Activated CD4-positive, alpha-beta T cell treated with anti-CD3 and anti-CD28 coated beads, Interleukin-2, amount 10 ng/mL, durations not matched to agents 7 days and 5 days (primary cell): ENCODE results near the gene ACSM2B. TPM values are rescaled to one million over a fixed set of nuclear protein-coding genes. Genes with fewer than 3 reads are reported as not detected.
"Not testable (repeated sequence)": the region's sequence is repeated elsewhere in the genome, so short reads cannot be mapped to it uniquely, and the experiment has no call there.

Source experiments
- CTCF ChIA-PET: fragments of 350-600 bp; sonication (Branson Sonifier 250); formaldehyde crosslinking; loops from one replicate; lab custom pipeline; 2021; ENCODE audit warnings: antibody characterized with exemption; lab: Charles Lee
- POLR2A ChIA-PET: fragments of 350-600 bp; sonication (Branson Sonifier 250); formaldehyde crosslinking; loops from one replicate; lab custom pipeline; 2021; ENCODE audit warnings: antibody characterized with exemption; lab: Charles Lee
- DNase-seq: peaks from one replicate; pipeline ENCODE4 v3.0.0-alpha.2; 2020
- H3K27ac Mint-ChIP-seq: one replicate; pipeline ENCODE4 v1.8.0; 2021; ENCODE audit warnings: mild to moderate bottlenecking, moderate library complexity, mixed read lengths
- H3K27me3 Mint-ChIP-seq: one replicate; pipeline ENCODE4 v1.8.0; 2021; ENCODE audit warnings: mixed read lengths
- H3K36me3 Mint-ChIP-seq: one replicate; pipeline ENCODE4 v1.8.0; 2021; ENCODE audit warnings: low read depth, mixed read lengths
- H3K4me1 Mint-ChIP-seq: one replicate; pipeline ENCODE4 v1.8.0; 2021; ENCODE audit warnings: mixed read lengths
- H3K4me3 Mint-ChIP-seq: one replicate; pipeline ENCODE4 v1.8.0; 2021; ENCODE audit warnings: mild to moderate bottlenecking, moderate library complexity, mixed read lengths
- H3K9me3 Mint-ChIP-seq: one replicate; pipeline ENCODE4 v1.8.0; 2021; ENCODE audit warnings: mixed read lengths
- total RNA-seq, 2 experiments: library from RNA; stranded (reverse); gene quantifications; one replicate each; pipeline ENCODE4 v1.2.3, GENCODE V29; 2021

The ACSM2B gene
- total RNA-seq, 2 experiments from 2014 or later, result not detected

DNA sequence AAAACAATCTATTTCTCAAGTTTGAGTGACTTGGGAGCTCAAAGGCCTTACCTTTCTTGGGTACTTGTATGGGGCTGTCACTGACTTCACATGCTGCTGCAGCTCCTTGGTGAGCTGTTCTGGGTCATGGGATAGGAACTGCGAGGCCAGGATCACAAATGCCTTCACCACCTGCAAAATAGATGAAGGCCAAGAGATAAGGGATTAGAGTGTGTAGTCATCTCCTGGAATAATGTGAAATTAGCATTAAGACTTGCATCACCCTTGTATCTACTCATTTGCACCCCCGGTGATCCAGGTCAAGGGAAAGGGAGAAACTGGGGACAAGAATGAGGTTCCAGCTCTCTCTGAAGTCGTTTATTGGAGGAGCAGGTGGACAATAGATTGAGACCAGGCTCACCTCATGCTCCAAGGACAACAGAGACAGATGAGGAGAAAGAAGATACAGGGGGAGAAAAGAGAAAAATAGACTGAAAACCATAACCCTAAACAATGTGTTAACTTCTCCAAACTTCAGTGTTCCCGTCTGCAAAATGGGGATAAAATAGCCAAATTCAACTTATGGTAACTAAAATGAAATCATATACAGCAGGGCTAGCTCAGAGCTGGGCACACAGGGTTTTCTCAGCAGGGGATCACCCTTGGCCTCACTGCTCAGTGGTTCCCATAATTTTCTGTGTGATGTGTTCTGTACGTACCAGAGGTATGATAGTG, 35.4 kb downstream of the ACSM2B start:
- POLR2A ChIA-PET, CTCF ChIA-PET, DNase-seq, H3K4me1 Mint-ChIP-seq, H3K27ac Mint-ChIP-seq, H3K27me3 Mint-ChIP-seq, H3K4me3 Mint-ChIP-seq, H3K36me3 Mint-ChIP-seq, H3K9me3 Mint-ChIP-seq: not testable (repeated sequence)

- Mint-ChIP-seq H3K4me1 (no peaks in the 10 kb centered on the region), H3K36me3 (no peaks in the 10 kb centered on the region), H3K4me3 (no peak overlapping the region), H3K9me3 (no peaks in the 10 kb centered on the region), H3K27ac (no peak overlapping the region), H3K27me3 (peaks cover 1% of the 10 kb centered on the region)
- POLR2A ChIA-PET, result no interaction called here
- CTCF ChIA-PET, result no interaction called here
- no peak for DNase-seq
Measured at GRCh38 chr16:20538687-20539086, 37.5 kb downstream of the ACSM2B start.

DNA sequence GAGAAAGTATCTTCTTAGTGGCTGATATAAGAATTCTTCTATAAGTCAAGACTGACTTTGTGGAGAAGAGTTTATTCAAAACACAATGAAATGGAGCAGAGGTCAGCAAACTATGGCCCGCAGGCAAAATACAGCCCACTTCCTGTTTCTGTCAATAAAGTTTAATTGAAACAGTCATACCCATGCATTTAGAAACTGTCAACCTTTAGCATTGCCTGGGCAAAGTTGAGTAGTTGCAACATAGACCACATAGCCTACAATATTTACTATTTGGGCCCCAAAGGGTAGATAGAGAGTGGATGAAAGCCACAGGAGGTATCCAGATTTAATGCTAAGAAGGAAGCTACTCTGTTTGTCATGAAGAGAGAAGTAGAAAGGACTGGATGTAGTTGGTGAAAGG, 38.0 kb downstream of the ACSM2B start:
- Mint-ChIP-seq H3K27ac (no peak overlapping the region), H3K4me1 (no peaks in the 10 kb centered on the region), H3K36me3 (no peaks in the 10 kb centered on the region), H3K9me3 (no peaks in the 10 kb centered on the region), H3K4me3 (no peak overlapping the region), H3K27me3 (peaks cover 1% of the 10 kb centered on the region)
- POLR2A ChIA-PET, result no interaction called here
- CTCF ChIA-PET, result no interaction called here
- no peak for DNase-seq

DNA sequence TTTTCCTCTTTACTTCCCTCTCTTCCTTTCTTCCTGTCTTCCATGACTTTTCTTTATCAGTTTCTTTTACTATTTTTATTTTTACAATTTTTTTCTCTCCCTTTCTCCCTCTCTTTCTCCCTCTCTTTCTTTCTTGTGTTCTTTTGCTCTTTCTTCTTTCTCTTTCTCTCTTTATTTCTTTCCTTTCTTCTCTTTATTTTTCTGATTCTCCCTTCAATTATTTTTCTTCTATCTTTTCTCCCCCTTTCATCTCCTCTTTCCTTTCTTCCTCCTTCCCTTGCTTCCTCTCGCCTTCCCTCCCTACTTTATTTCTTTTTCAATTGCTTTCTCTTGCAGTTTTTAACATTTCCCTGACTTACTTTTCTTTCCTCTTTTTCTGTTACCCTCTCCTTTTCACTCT, 39.5 kb downstream of the ACSM2B start:
- H3K27me3 Mint-ChIP-seq, H3K4me3 Mint-ChIP-seq, H3K9me3 Mint-ChIP-seq, H3K36me3 Mint-ChIP-seq, DNase-seq, H3K4me1 Mint-ChIP-seq, H3K27ac Mint-ChIP-seq, POLR2A ChIA-PET, CTCF ChIA-PET: not testable (repeated sequence)

GRCh38 chr16:20532284-20532792, 43.8 kb downstream of the ACSM2B start:
- H3K27ac Mint-ChIP-seq, H3K36me3 Mint-ChIP-seq, H3K9me3 Mint-ChIP-seq, H3K27me3 Mint-ChIP-seq, DNase-seq, H3K4me3 Mint-ChIP-seq, H3K4me1 Mint-ChIP-seq, CTCF ChIA-PET, POLR2A ChIA-PET: not testable (repeated sequence)

- H3K9me3 Mint-ChIP-seq, H3K27me3 Mint-ChIP-seq, DNase-seq, H3K4me1 Mint-ChIP-seq, CTCF ChIA-PET, H3K4me3 Mint-ChIP-seq, POLR2A ChIA-PET, H3K27ac Mint-ChIP-seq, H3K36me3 Mint-ChIP-seq: not testable (repeated sequence)
Measured at GRCh38 chr16:20531795-20532194, 44.4 kb downstream of the ACSM2B start.

GRCh38 chr16:20520103-20520502, 56.1 kb downstream of the ACSM2B start:
- DNase-seq, result no peak
- no peak overlapping the region for H3K4me3 Mint-ChIP-seq
- H3K36me3 Mint-ChIP-seq, result no peaks in the 10 kb centered on the region
- H3K27ac Mint-ChIP-seq, result no peak overlapping the region
- peaks cover under 1% of the 10 kb centered on the region for H3K27me3 Mint-ChIP-seq
- no peaks in the 10 kb centered on the region for H3K9me3 Mint-ChIP-seq
- no peaks in the 10 kb centered on the region for H3K4me1 Mint-ChIP-seq
- POLR2A ChIA-PET, result no interaction called here
- CTCF ChIA-PET, result no interaction called here

- H3K27me3 Mint-ChIP-seq, result peaks cover 3% of the 10 kb centered on the region
- POLR2A ChIA-PET, result no interaction called here
- DNase-seq, result no peak
- H3K4me1 Mint-ChIP-seq, result no peaks in the 10 kb centered on the region
- no peaks in the 10 kb centered on the region for H3K36me3 Mint-ChIP-seq
- no peaks in the 10 kb centered on the region for H3K9me3 Mint-ChIP-seq
- H3K4me3 Mint-ChIP-seq, result no peak overlapping the region
- CTCF ChIA-PET, result no interaction called here
- H3K27ac Mint-ChIP-seq, result no peak overlapping the region
Measured at GRCh38 chr16:20519231-20519630, 56.9 kb downstream of the ACSM2B start.

DNA sequence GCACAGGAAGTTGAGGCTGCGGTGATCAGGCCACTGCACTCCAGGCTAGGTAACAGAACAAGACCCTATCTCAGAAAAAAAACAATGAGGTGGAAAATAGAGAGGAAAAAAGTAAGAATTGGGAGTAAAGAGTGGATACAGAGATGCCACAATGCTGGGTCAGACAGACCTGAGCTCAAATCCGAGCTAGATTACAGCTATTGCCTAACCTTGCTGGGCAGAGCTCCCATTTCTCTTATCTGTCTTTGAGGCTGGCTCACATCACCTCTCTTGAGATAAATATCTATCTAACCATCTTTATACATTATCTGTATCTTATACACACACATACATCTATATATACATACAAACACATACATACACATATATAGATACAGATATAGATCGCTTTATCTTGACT, 59.0 kb downstream of the ACSM2B start:
- CTCF ChIA-PET, result no interaction called here
- Mint-ChIP-seq H3K4me1 (no peaks in the 10 kb centered on the region), H3K4me3 (no peak overlapping the region)

GRCh38 chr16:20515688-20516090, 60.5 kb downstream of the ACSM2B start:
- Mint-ChIP-seq H3K27ac (no peak overlapping the region), H3K36me3 (no peaks in the 10 kb centered on the region), H3K9me3 (no peaks in the 10 kb centered on the region), H3K4me3 (no peak overlapping the region), H3K27me3 (peaks cover 3% of the 10 kb centered on the region), H3K4me1 (no peaks in the 10 kb centered on the region)
- POLR2A ChIA-PET, result no interaction called here
- CTCF ChIA-PET, result no interaction called here
- DNase-seq, result no peak

More for the DNA sequence above, 59.0 kb downstream of the ACSM2B start:
- Mint-ChIP-seq H3K36me3 (no peaks in the 10 kb centered on the region), H3K27ac (no peak overlapping the region), H3K27me3 (peaks cover 3% of the 10 kb centered on the region), H3K9me3 (no peaks in the 10 kb centered on the region)
- POLR2A ChIA-PET, result no interaction called here
- DNase-seq, result no peak

GRCh38 chr16:20510323-20510722, 65.8 kb downstream of the ACSM2B start:
- H3K27ac Mint-ChIP-seq, result no peak overlapping the region
- H3K27me3 Mint-ChIP-seq, result peaks cover 3% of the 10 kb centered on the region
- no peak for DNase-seq
- no peaks in the 10 kb centered on the region for H3K4me1 Mint-ChIP-seq
- H3K4me3 Mint-ChIP-seq, result no peak overlapping the region
- ChIA-PET POLR2A (no interaction called here), CTCF (no interaction called here)
- peaks cover 19% of the 10 kb centered on the region for H3K9me3 Mint-ChIP-seq
- H3K36me3 Mint-ChIP-seq, result no peaks in the 10 kb centered on the region

DNA sequence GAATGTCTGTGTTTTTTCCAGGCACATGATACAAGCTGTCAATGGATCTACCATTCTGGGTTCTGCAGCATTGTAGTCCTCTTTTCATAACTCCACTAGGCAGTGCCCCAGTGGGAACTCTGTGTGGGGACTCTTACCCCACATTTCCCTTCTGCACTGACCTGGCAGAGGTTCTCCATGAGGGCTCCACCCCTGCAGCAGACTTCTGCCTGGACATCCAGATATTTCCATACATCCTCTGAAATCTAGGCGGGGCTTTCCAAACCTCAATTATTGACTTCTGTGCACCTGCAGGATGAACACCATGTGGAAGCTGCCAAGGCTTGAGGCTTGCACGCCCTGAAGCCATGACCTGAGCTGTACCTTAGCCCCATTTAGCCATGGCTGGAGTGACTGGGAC, 68.9 kb downstream of the ACSM2B start:
- H3K4me3 Mint-ChIP-seq, result no peak overlapping the region
- POLR2A ChIA-PET, result no interaction called here
- H3K27ac Mint-ChIP-seq, result no peak overlapping the region
- peaks cover 19% of the 10 kb centered on the region for H3K9me3 Mint-ChIP-seq
- H3K4me1 Mint-ChIP-seq, result no peaks in the 10 kb centered on the region
- no peaks in the 10 kb centered on the region for H3K36me3 Mint-ChIP-seq
- no peaks in the 10 kb centered on the region for H3K27me3 Mint-ChIP-seq
- CTCF ChIA-PET, result no interaction called here
- no peak for DNase-seq

- peaks cover 19% of the 10 kb centered on the region for H3K9me3 Mint-ChIP-seq
- no peaks in the 10 kb centered on the region for H3K4me1 Mint-ChIP-seq
- H3K27ac Mint-ChIP-seq, result no peak overlapping the region
- ChIA-PET CTCF (no interaction called here), POLR2A (no interaction called here)
- H3K36me3 Mint-ChIP-seq, result no peaks in the 10 kb centered on the region
- H3K27me3 Mint-ChIP-seq, result no peaks in the 10 kb centered on the region
- DNase-seq, result no peak
- H3K4me3 Mint-ChIP-seq, result no peak overlapping the region
Measured at GRCh38 chr16:20504418-20504817, 71.7 kb downstream of the ACSM2B start.

DNA sequence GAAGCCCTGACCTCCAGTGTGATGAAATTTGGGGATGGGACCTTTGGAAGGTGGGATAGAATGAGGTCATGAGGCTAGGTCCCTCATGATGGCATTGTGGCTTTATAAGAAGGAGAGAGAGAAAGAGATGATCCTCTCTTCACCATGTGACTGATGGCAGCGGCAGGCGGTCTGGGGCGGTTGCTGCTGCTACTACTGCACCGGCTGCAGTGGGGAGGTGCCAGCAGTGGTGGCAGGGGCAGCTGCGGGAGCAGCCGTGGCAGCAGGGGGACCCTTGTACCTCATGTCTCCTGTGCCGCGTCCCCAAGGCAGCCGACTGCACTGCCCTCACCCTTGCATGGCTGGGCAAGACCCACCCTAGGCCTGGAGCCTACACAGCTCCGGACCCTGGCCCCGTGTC, 84.7 kb downstream of the ACSM2B start:
- H3K4me3 Mint-ChIP-seq, H3K27me3 Mint-ChIP-seq, POLR2A ChIA-PET, H3K4me1 Mint-ChIP-seq, H3K36me3 Mint-ChIP-seq, CTCF ChIA-PET, DNase-seq, H3K9me3 Mint-ChIP-seq, H3K27ac Mint-ChIP-seq: not testable (repeated sequence)
